ENCODE measurements around the gene NDUFS4.
"Not testable (repeated sequence)": the region's sequence is repeated elsewhere in the genome, so short reads cannot be mapped to it uniquely, and the experiment has no call there.

Gene NDUFS4

DNA sequence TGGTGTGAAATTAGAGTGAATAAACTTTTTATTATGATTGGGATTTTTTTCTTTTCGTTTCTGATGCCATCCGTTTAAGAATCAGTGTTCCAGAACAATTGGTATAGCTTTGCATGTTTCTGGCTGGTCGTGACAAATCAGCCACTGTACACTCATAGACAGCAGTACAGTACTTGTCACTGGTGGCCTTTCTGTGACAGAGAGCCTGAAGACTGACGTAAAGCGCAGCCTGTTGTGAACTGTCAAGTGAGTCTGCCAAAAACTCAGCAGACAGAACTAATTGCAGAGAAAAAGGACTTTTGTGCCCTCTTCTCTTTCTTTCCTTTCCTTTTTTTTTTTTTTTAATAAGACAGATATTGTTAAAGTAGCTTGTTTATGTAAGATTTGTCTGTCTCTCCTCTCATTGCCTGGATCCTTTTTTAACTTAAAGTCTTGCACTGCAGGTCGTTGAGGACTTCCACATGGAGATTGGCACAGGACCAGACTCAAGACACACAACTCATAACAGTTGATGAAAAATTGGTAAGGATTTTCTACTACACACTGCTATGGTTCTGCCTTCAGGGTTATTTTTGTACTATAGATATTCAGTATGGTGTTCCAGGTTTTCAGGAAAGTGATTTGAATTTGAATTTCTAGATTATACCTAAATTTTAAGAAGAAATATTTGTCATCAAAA lies 42.7 kb downstream of the NDUFS4 start:
- Histone ChIP-seq H3K4me1 (ENCODE audit: control insufficient read depth, insufficient read depth, low read length) (peaks cover 5% of the 10 kb centered on the region), H3K4me3 (ENCODE audit: low read length in 2 of 2) (no peak overlapping the region), H3K36me3 (ENCODE audit: control insufficient read depth in 2 of 2, insufficient read depth in 2 of 2, low read length in 2 of 2) (peaks cover 0 to 8% of the 10 kb centered on the region in 2 donors), H3K27ac (ENCODE audit: low read length) (no peak overlapping the region), H3K9ac (ENCODE audit: low read length in 2 of 2) (no peak overlapping the region), H3K9me3 (ENCODE audit: control insufficient read depth in 2 of 2, low read length in 2 of 2) (no peaks in the 10 kb centered on the region), H3K27me3 (ENCODE audit: control insufficient read depth in 1 of 2, insufficient read depth in 2 of 2, low read length in 2 of 2) (no peaks in the 10 kb centered on the region)

DNA sequence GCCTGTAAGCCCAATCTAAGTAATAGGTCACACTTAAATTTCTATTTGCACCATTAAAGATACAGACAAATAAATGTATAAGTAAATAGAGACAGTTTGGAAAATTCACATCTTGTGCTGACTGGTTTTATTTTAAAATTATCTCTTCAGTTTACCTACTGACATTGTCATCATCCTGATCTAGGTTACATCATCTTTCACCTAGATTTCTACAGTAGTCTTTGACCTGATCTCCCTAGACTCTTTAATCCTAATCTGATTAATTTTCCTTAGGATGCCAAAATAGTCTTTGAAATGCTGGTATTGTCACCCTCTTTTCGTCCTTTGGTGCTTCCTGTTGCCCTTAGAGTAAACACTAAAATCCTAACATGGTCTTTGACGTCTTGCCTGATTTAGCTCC lies 43.9 kb downstream of the NDUFS4 start:
- Histone ChIP-seq H3K4me3 (ENCODE audit: low read length in 2 of 2) (no peak overlapping the region), H3K9ac (ENCODE audit: low read length in 2 of 2) (no peak overlapping the region), H3K36me3 (ENCODE audit: control insufficient read depth in 2 of 2, insufficient read depth in 2 of 2, low read length in 2 of 2) (peaks cover 0 to 10% of the 10 kb centered on the region in 2 donors), H3K9me3 (ENCODE audit: control insufficient read depth in 2 of 2, low read length in 2 of 2) (no peaks in the 10 kb centered on the region), H3K27me3 (ENCODE audit: control insufficient read depth in 1 of 2, insufficient read depth in 2 of 2, low read length in 2 of 2) (no peaks in the 10 kb centered on the region), H3K4me1 (ENCODE audit: control insufficient read depth, insufficient read depth, low read length) (peaks cover 5% of the 10 kb centered on the region), H3K27ac (ENCODE audit: low read length) (no peak overlapping the region)

DNA sequence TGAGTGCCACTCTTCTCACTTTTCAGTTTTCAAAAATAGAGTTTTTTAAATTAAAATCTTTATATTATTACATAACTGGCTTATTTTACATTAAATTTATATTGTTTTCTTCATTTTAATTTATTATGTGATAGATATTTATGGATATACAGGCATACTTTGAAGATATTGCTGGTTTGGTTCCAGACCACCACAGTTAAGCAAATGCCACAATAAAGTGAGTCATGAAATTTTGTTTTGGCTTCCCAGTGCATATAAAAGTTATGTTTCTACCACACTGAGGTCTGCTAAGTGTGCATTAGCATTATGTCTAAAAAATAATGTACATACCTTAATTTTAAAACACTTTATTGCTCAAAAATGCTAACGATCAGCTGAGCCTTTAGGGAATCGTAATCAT lies 47.4 kb downstream of the NDUFS4 start:
- Histone ChIP-seq H3K36me3 (ENCODE audit: control insufficient read depth in 2 of 2, insufficient read depth in 2 of 2, low read length in 2 of 2) (peaks cover 0 to 10% of the 10 kb centered on the region in 2 donors), H3K9ac (ENCODE audit: low read length in 2 of 2) (no peak overlapping the region), H3K4me1 (ENCODE audit: control insufficient read depth, insufficient read depth, low read length) (peaks cover 3% of the 10 kb centered on the region)

DNA sequence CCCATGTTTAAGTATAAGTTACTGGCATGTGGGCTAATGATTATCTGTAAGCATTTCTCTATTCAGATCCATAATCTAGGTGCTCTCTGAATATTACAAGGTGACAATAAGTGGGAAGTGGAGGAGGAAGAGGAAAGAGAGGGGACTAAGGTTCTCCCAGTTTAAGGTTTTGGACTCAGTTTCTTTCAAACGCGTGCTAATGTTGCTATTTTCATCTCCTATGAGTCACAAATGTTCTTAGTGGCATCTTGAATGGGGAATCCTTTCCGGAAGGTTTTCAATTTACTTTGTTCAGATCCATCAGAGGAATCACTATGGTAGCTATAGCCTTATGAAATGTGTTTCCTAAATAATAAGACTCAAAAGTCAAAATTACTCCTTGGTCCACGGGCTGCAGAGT lies 48.5 kb downstream of the NDUFS4 start:
- H3K4me1 ChIP-seq (ENCODE audit: control insufficient read depth, insufficient read depth, low read length); H3K9ac ChIP-seq (ENCODE audit: low read length in 2 of 2); H3K9me3 ChIP-seq (ENCODE audit: control insufficient read depth in 2 of 2, low read length in 2 of 2); H3K27ac ChIP-seq (ENCODE audit: low read length); H3K4me3 ChIP-seq (ENCODE audit: low read length in 2 of 2); H3K27me3 ChIP-seq (ENCODE audit: control insufficient read depth in 1 of 2, insufficient read depth in 2 of 2, low read length in 2 of 2): not testable (repeated sequence)
- peaks cover 0 to 10% of the 10 kb centered on the region in 2 donors for H3K36me3 ChIP-seq (ENCODE audit: control insufficient read depth in 2 of 2, insufficient read depth in 2 of 2, low read length in 2 of 2)

More for the DNA sequence above, 47.4 kb downstream of the NDUFS4 start:
- no peaks in the 10 kb centered on the region for H3K9me3 ChIP-seq (ENCODE audit: control insufficient read depth in 2 of 2, low read length in 2 of 2)
- no peak overlapping the region for H3K27ac ChIP-seq (ENCODE audit: low read length)
- no peaks in the 10 kb centered on the region for H3K27me3 ChIP-seq (ENCODE audit: control insufficient read depth in 1 of 2, insufficient read depth in 2 of 2, low read length in 2 of 2)
- H3K4me3 ChIP-seq (ENCODE audit: low read length in 2 of 2), result no peak overlapping the region

DNA sequence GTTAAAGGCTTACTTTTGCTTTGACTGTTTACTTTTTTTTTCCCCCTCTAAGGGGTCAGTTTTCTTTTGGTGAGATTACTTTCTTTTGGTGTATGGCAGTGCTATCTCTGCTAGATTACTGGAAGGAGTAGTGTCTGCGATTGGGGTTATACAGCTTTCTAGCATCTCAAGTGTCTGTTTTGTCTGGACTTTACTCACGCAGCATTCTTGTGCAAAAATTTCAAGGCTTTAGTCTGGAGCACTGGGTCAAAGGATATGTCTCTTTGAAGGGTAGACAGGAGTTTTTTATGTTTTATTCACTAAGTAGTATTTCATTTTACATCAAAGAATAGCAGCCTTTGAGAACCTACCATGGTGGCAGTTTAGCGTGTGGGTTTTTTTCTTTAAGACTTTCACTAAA lies 52.6 kb downstream of the NDUFS4 start:
- Histone ChIP-seq H3K36me3 (ENCODE audit: control insufficient read depth in 2 of 2, insufficient read depth in 2 of 2, low read length in 2 of 2) (peaks cover 0 to 2% of the 10 kb centered on the region in 2 donors), H3K9me3 (ENCODE audit: control insufficient read depth in 2 of 2, low read length in 2 of 2) (no peaks in the 10 kb centered on the region), H3K4me3 (ENCODE audit: low read length in 2 of 2) (no peak overlapping the region), H3K27ac (ENCODE audit: low read length) (no peak overlapping the region), H3K27me3 (ENCODE audit: control insufficient read depth in 1 of 2, insufficient read depth in 2 of 2, low read length in 2 of 2) (no peaks in the 10 kb centered on the region), H3K4me1 (ENCODE audit: control insufficient read depth, insufficient read depth, low read length) (no peaks in the 10 kb centered on the region), H3K9ac (ENCODE audit: low read length in 2 of 2) (no peak overlapping the region)

DNA sequence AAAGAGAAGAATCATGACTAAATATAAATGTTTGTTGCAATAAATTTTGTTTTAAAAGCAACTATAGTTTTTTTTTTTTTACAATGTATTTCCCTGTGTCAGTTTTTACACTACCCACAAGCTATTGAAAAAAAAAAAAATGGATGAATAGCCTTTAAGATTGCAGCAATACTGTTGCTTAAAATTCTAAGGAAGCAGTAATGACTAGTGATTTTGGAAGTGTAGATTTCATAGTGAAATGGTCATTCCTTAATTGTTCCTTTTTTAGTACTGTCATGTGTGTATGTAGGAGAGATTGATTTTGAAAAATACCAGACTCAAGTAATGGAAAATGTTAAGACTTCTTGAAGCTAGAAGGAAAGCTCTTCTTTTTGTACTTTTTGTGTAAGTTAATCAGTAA lies 53.1 kb downstream of the NDUFS4 start:
- no peak overlapping the region for H3K9ac ChIP-seq (ENCODE audit: low read length in 2 of 2)
- H3K27ac ChIP-seq (ENCODE audit: low read length), result no peak overlapping the region
- no peaks in the 10 kb centered on the region for H3K9me3 ChIP-seq (ENCODE audit: control insufficient read depth in 2 of 2, low read length in 2 of 2)

DNA sequence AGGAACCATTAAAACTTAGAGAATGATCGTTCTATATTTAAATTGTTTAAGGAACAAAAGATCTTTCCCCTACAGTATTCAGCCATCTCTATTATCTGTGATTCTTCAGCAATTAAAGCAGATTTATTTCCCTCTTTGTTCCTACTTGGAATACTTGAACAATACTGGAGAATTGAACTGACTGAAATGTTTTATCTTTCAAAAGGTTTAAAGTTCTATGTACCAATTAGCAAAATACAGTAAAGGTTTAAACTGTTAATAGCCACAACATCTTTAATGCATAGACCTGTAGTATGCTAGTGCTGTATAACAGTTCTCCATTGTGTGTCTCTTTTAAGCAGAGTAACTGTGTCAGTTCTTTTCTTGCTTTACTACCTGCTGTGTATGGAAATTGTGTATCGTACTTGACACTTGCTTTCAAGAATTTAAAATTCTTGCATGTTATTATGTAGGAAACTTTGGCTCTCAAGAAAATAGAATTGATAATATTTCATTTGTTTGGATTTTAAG lies 54.0 kb downstream of the NDUFS4 start:
- Histone ChIP-seq H3K36me3 (ENCODE audit: control insufficient read depth in 2 of 2, insufficient read depth in 2 of 2, low read length in 2 of 2) (no peaks in the 10 kb centered on the region), H3K27ac (ENCODE audit: low read length) (no peak overlapping the region), H3K9me3 (ENCODE audit: control insufficient read depth in 2 of 2, low read length in 2 of 2) (no peaks in the 10 kb centered on the region), H3K4me3 (ENCODE audit: low read length in 2 of 2) (no peak overlapping the region), H3K27me3 (ENCODE audit: control insufficient read depth in 1 of 2, insufficient read depth in 2 of 2, low read length in 2 of 2) (no peaks in the 10 kb centered on the region), H3K9ac (ENCODE audit: low read length in 2 of 2) (no peak overlapping the region), H3K4me1 (ENCODE audit: control insufficient read depth, insufficient read depth, low read length) (no peaks in the 10 kb centered on the region)

More for the DNA sequence above, 53.1 kb downstream of the NDUFS4 start:
- Histone ChIP-seq H3K36me3 (ENCODE audit: control insufficient read depth in 2 of 2, insufficient read depth in 2 of 2, low read length in 2 of 2) (no peaks in the 10 kb centered on the region), H3K27me3 (ENCODE audit: control insufficient read depth in 1 of 2, insufficient read depth in 2 of 2, low read length in 2 of 2) (no peaks in the 10 kb centered on the region), H3K4me3 (ENCODE audit: low read length in 2 of 2) (no peak overlapping the region), H3K4me1 (ENCODE audit: control insufficient read depth, insufficient read depth, low read length) (no peaks in the 10 kb centered on the region)

DNA sequence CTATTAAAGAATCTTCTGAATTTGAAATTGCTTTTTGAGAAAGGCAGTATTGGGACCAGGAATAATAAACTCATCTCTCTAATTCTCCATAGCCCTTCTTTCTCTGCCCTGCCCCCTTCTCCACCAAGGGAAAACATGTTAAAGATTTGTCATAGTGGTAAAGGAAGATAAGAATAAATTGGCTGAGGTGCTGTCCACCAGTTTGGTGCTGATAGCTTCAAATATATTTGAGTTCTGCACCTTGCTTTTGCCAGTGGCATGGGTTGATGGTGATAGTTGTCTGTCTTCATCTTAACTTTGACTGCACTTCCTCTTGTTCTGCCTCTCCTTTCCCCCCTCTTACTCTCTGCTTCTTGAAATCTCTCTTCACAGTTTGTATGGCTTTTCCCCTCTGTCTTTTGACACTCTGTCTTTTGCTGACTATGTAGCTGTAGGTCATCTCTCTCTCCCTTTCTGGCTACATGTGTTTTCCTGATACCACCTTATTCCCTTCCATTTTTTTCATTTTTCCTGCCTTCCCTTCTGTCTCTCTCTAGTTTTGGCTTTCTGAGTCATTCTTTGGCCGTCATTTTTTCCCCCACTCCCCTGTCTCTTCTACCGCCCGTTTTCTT lies 56.6 kb downstream of the NDUFS4 start:
- no peak overlapping the region for H3K9ac ChIP-seq (ENCODE audit: low read length in 2 of 2)
- no peaks in the 10 kb centered on the region for H3K36me3 ChIP-seq (ENCODE audit: control insufficient read depth in 2 of 2, insufficient read depth in 2 of 2, low read length in 2 of 2)

DNA sequence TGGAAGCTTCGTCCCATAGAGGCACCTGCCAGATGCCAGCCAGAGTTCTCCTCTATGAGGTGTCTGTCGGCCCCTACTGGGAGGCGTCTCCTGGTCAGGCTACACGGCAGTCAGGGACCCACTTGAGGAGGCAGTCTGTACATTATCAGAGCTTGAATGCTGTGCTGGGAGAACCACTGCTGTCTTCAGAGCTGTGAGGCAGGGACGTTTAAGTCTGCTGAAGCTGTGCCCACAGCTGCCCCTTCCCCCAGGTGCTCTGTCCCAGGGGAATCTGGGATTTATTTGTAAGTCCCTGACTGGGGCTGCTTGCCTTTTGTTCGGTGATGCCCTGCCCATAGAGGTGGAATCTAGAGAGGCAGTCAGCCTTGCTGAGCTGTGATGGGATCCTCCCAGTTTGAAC lies 70.8 kb downstream of the NDUFS4 start:
- H3K4me1 ChIP-seq (ENCODE audit: control insufficient read depth, insufficient read depth, low read length), result no peaks in the 10 kb centered on the region
- no peaks in the 10 kb centered on the region for H3K27me3 ChIP-seq (ENCODE audit: control insufficient read depth in 1 of 2, insufficient read depth in 2 of 2, low read length in 2 of 2)
- no peaks in the 10 kb centered on the region for H3K9me3 ChIP-seq (ENCODE audit: control insufficient read depth in 2 of 2, low read length in 2 of 2)
- H3K36me3 ChIP-seq (ENCODE audit: control insufficient read depth in 2 of 2, insufficient read depth in 2 of 2, low read length in 2 of 2), result peaks cover 0 to 5% of the 10 kb centered on the region in 2 donors
- no peak overlapping the region for H3K9ac ChIP-seq (ENCODE audit: low read length in 2 of 2)
- H3K4me3 ChIP-seq (ENCODE audit: low read length in 2 of 2), result no peak overlapping the region
- H3K27ac ChIP-seq (ENCODE audit: low read length), result no peak overlapping the region

More for the DNA sequence above, 56.6 kb downstream of the NDUFS4 start:
- Histone ChIP-seq H3K4me3 (ENCODE audit: low read length in 2 of 2) (no peak overlapping the region), H3K9me3 (ENCODE audit: control insufficient read depth in 2 of 2, low read length in 2 of 2) (no peaks in the 10 kb centered on the region), H3K27me3 (ENCODE audit: control insufficient read depth in 1 of 2, insufficient read depth in 2 of 2, low read length in 2 of 2) (no peaks in the 10 kb centered on the region), H3K27ac (ENCODE audit: low read length) (no peak overlapping the region), H3K4me1 (ENCODE audit: control insufficient read depth, insufficient read depth, low read length) (no peaks in the 10 kb centered on the region)

DNA sequence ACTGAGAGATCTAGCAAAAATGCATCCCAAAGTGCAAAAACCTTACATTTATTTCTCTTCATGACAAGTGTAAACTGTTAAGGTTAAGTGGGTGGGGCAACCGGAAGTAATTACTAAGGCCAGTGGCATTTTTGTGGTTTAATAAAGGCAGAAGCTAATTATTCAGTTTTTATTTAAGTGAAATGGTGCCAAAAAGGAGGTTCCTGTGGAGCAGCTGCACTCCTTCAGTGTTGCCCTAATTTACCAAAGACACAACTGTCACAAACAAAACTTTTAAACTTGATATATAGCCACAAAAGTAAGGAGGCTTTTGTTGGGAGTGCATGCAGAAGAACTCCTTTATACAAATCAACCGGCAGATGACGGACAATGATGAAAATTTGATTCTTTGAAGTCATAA lies 81.6 kb downstream of the NDUFS4 start:
- Histone ChIP-seq H3K27me3 (ENCODE audit: control insufficient read depth in 1 of 2, insufficient read depth in 2 of 2, low read length in 2 of 2) (no peaks in the 10 kb centered on the region), H3K4me1 (ENCODE audit: control insufficient read depth, insufficient read depth, low read length) (no peaks in the 10 kb centered on the region), H3K9ac (ENCODE audit: low read length in 2 of 2) (no peak overlapping the region), H3K4me3 (ENCODE audit: low read length in 2 of 2) (no peak overlapping the region), H3K9me3 (ENCODE audit: control insufficient read depth in 2 of 2, low read length in 2 of 2) (no peaks in the 10 kb centered on the region), H3K27ac (ENCODE audit: low read length) (no peak overlapping the region), H3K36me3 (ENCODE audit: control insufficient read depth in 2 of 2, insufficient read depth in 2 of 2, low read length in 2 of 2) (peaks cover 0 to 6% of the 10 kb centered on the region in 2 donors)

DNA sequence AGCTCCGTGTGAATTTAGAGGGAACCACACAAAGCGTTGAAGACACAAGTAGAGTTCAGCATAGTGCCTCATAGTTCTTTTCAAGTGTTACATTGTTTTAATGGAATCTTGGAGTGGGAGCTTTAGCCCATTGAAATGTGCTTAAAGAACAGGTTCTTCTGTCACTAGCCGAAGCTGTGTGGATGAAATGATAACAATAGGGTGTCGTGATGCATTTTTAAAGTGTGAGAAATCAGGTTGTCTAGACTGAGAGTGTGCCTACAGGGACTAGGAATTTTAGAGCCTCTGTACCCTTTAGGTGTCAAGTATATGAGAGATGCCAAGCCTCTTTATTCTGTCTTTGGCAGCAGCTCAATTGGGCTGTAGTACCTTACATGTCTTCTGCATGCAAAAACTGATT lies 83.0 kb downstream of the NDUFS4 start:
- H3K27me3 ChIP-seq (ENCODE audit: control insufficient read depth in 1 of 2, insufficient read depth in 2 of 2, low read length in 2 of 2), result no peaks in the 10 kb centered on the region
- peaks cover 0 to 6% of the 10 kb centered on the region in 2 donors for H3K36me3 ChIP-seq (ENCODE audit: control insufficient read depth in 2 of 2, insufficient read depth in 2 of 2, low read length in 2 of 2)
- H3K4me3 ChIP-seq (ENCODE audit: low read length in 2 of 2), result no peak overlapping the region
- H3K4me1 ChIP-seq (ENCODE audit: control insufficient read depth, insufficient read depth, low read length), result no peaks in the 10 kb centered on the region
- H3K27ac ChIP-seq (ENCODE audit: low read length), result no peak overlapping the region
- no peak overlapping the region for H3K9ac ChIP-seq (ENCODE audit: low read length in 2 of 2)
- H3K9me3 ChIP-seq (ENCODE audit: control insufficient read depth in 2 of 2, low read length in 2 of 2), result no peaks in the 10 kb centered on the region

Data from stomach smooth muscle (tissue), 2 donors.